ENCODE measurements around the gene TC2N.
"Not testable (repeated sequence)": the region's sequence is repeated elsewhere in the genome, so short reads cannot be mapped to it uniquely, and the experiment has no call there.

Gene TC2N

DNA sequence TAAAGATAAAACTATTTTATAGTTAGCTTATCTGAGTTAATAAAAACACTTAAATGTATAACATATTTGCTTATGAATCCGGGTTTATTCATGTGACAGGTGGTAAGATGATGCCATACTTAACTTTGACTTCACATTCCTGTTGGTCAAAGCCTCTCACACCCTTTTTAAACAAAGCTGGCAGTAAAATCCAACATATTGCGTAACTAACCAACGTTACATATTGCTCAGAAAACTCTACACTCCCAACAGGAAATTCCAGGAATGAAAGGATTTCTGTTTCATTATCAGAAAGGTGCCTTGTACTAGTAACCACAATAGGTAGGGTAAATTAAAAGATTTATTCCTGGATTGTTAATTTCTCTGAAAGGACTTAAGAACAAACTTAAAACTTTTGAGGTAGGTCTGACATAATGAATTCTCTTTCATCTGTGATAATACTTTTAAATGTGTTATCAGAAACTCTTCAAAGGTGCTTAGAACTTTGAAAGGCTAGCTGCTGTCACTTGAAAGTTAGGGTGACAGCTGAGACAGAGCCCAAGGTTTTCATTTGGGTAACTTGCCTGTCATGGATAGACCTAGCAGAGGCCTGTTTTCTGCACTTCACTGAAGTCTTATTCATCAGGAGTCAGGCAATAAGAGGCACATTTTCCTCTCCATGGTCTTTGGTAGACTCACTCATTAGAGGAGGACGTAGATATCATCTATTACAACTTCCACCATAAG, 111.6 kb downstream of the TC2N start:
- no peak for DNase-seq (ENCODE audit: low read depth in 3 of 3, low spot score in 1 of 3)

GRCh38 chr14:91754819-91755218, 112.5 kb downstream of the TC2N start:
- DNase-seq (ENCODE audit: low read depth in 3 of 3, low spot score in 1 of 3), result no peak

GRCh38 chr14:91754185-91754584, 113.2 kb downstream of the TC2N start:
- DNase-seq (ENCODE audit: low read depth in 3 of 3, low spot score in 1 of 3), result no peak

DNA sequence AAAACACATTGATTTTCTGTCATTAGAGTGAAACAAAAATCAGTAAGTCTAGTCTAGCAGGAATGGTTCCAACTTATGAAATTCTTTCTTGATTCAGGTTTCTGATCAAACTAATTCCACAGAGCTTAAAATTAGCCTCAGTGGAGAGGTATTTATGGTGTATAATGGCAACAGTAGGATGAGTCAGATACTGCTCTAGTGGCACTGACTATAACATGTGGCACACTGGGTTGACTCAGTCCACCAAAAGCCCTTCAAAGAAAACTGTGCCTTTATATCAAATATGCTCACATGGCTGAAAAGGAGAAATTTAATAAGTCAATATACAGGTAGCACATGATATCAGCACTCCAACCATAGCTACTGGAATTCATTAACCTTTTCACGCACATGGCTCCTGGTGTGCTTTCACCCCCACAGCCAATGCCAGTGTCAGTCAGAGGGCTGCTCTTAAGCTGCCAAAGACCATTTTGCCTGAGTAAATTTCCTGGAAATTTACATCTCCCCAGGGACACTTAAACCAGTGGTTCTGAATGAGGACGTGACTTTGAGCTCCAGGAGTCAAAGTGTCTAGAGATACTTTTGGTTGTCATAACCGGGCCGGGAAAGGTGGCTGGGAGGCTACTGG, 113.7 kb downstream of the TC2N start:
- DNase-seq (ENCODE audit: low read depth in 3 of 3, low spot score in 1 of 3), result no peak

DNA sequence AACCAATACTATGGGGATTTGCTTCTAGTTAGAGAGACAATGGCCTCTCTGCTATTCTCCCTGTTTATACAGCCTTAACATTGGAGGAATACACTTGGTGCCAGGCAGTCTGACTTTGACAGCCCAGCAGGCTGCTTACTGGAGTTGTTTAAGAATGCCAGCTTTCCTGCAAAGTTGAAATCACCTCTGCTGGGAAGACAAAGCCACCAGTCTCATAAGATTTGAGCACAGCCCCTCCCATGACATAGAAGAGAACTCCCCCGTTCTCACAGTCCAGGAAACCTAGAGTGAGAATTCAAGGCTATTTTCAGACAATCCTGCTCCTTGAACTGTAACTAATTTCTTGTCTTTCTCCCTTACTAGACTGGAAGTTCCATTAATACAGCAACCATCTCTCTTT, 114.4 kb downstream of the TC2N start:
- DNase-seq (ENCODE audit: low read depth in 3 of 3, low spot score in 1 of 3), result no peak

- no peak for DNase-seq (ENCODE audit: low read depth in 3 of 3, low spot score in 1 of 3)
Observed at GRCh38 chr14:91751719-91752118, 115.6 kb downstream of the TC2N start.

GRCh38 chr14:91750634-91751198, 116.6 kb downstream of the TC2N start:
- DNase-seq (ENCODE audit: low read depth in 3 of 3, low spot score in 1 of 3), result no peak

DNA sequence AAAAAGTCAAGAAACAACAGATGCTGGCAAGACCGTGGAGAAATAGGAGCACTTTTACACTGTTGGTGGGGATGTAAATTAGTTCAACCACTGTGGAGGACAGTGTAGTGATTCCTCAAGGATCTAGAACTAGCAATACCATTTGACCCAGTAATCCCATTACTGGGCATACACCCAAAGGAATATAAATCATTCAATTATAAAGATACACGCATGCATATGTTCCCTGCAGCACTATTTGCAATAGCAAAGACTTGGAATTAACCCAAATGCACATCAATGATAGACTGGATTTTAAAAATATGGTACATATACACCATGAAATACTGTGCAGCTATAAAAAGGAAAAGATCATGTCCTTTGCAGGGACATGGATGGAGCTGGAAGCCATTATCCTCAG, 117.5 kb downstream of the TC2N start:
- DNase-seq (ENCODE audit: low read depth in 3 of 3, low spot score in 1 of 3), result no peak

GRCh38 chr14:91748049-91748448, 119.3 kb downstream of the TC2N start:
- DNase-seq (ENCODE audit: low read depth in 3 of 3, low spot score in 1 of 3), result no peak

DNA sequence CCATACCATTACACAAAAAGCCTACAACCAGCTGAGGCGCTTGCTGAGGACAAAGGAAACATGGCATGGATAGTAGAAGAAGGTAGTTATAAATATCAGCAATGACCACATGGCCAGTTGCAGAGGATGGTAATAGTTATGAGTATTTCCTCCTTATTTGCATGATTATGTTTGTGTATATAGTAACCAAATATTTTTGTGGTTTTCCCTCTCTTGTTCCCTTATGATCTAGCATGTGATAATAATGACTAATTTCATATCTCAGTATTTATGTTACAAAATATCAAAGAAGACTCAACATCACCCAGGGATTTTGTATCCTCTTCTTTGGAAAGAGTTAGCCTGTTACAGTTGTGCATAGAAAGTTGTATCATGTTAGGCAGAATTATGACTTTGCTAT, 122.0 kb downstream of the TC2N start:
- no peak for DNase-seq (ENCODE audit: low read depth in 3 of 3, low spot score in 1 of 3)

DNA sequence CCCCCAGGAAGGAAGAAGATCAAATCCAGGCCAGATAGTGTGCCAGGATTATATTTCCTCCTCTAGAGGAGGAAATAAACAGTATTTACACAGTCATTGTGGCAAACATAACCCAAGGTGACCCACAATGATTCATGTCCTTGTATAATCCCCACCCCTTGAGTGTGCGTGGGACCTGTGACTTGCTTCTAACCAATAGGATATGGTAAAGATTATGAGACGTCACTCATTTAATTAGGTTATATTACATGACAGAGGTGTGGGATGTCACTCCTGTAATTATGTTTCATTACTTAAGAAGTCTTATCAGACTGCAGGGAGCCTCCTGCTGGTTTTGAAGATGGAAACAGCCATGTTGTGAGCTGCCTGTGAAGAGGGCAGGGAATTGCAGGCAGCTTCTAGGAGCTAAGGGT, 123.3 kb downstream of the TC2N start:
- no peak for DNase-seq (ENCODE audit: low read depth in 3 of 3, low spot score in 1 of 3)

DNA sequence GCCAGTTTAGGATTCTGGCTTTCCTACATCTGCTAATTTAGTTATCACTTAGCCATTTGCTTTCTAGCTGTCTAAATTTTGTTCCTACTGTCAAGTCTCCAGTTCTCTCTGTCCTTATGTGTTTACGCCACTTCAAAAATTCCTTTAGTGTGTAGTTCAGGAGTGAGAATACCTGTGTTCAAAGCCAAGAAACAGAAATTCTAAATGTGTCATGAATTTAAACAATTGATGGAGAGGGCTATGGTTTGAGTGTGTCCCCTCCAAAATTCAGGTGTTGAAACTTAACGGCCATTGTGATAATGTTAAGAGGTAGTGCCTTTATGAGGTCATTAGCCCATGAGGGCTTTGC, 124.1 kb downstream of the TC2N start:
- DNase-seq (ENCODE audit: low read depth in 3 of 3, low spot score in 1 of 3), result no peak

- DNase-seq (ENCODE audit: low read depth in 3 of 3, low spot score in 1 of 3), result no peak
Observed at GRCh38 chr14:91742621-91743304, 124.6 kb downstream of the TC2N start.

DNA sequence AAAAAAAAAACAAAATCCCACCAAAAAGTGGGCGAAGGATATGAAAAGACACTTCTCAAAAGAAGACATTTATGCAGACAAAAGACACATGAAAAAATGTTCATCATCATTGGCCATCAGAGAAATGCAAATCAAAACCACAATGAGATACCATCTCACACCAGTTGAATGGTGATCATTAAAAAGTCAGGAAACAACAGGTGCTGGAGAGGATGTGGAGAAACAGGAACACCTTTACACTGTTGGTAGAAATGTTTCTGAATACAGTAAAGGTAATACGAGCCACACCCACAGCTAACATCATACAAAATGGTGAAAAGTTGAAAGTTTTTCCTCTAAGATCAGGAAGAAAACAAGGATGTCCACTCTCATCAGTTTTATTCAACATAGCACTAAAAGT, 127.5 kb downstream of the TC2N start:
- DNase-seq (ENCODE audit: low read depth in 3 of 3, low spot score in 1 of 3), result not testable (repeated sequence)

DNA sequence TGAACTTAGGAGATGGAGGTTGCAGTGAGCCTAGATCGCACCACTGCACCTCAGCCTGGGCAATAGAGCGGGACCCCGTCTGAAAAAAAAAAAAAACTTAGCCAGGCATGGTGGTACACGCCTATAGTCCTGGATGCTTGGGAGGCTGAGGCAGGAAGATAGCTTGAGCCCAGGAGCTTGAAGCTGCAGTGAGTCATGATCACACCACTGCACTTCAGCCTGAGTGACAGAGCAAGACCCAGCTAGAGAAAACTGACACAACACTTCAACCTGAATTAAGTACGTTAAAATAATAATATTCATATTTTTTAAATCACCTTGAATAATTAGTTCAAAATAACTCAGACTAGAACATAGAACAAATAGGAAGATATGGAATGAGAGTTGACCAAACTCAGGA, 129.7 kb downstream of the TC2N start:
- DNase-seq (ENCODE audit: low read depth in 3 of 3, low spot score in 1 of 3), result no peak

GRCh38 chr14:91732859-91733477, 134.4 kb downstream of the TC2N start:
- no peak for DNase-seq (ENCODE audit: low read depth in 3 of 3, low spot score in 1 of 3)

DNA sequence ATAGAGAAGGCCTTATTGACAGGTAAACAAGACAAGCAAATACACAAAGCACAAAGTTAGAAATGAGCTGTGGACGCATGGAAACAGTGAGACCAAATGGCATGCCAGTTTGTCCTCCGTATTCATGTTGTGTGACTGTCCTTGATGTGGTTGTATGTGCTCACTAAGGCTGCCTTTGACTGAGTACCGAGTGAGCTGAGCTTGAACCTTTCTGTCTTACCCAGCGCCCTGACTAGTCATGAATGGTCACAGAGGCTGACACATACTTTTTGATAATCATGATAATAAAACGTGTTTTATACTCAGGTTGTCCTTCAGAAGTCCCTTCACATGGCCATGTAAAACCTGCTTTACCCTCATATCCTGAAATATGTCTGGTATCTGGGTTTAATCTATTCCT, 134.9 kb downstream of the TC2N start:
- DNase-seq (ENCODE audit: low read depth in 3 of 3, low spot score in 1 of 3), result no peak

GRCh38 chr14:91731986-91732385, 135.3 kb downstream of the TC2N start, which contains the start of gene CATSPERB:
Gene CATSPERB, minus strand, starts transcription at chr14:91732086. Its CDS starts 2,607 bp downstream, at chr14:91729479.
- no peak for DNase-seq (ENCODE audit: low read depth in 3 of 3, low spot score in 1 of 3)

- DNase-seq (ENCODE audit: low read depth in 3 of 3, low spot score in 1 of 3), result no peak
Observed at GRCh38 chr14:91731018-91731417, 136.3 kb downstream of the TC2N start.

GRCh38 chr14:91729756-91730155, 137.6 kb downstream of the TC2N start:
- DNase-seq (ENCODE audit: low read depth in 3 of 3, low spot score in 1 of 3), result no peak

Data from stimulated activated CD4-positive, alpha-beta T cell treated with anti-CD3 and anti-CD28 coated beads, TNF-alpha, amount 100 ng/mL, for 1 hour (primary cell).